ENCODE data around the gene RNF212B.
"Not testable (repeated sequence)": the region's sequence is repeated elsewhere in the genome, so short reads cannot be mapped to it uniquely, and the experiment has no call there.

The RNF212B gene

GRCh38 chr14:23237772-23238594 is at the start of gene RNF212B:
Gene RNF212B (plus strand): TSS chr14:23237936. CDS start chr14:23240346, 2,410 bp downstream.
- Histone ChIP-seq H3K9me3 (ENCODE audit: control insufficient read depth in 1 of 2, low read length in 2 of 2) (no peaks in the 10 kb centered on the region), H3K27me3 (ENCODE audit: control insufficient read depth in 1 of 2, insufficient read depth in 2 of 2, low read length in 2 of 2) (no peaks in the 10 kb centered on the region), H3K4me1 (ENCODE audit: control insufficient read depth in 1 of 2, insufficient read depth in 2 of 2, low read length in 2 of 2) (peaks cover 4 to 5% of the 10 kb centered on the region in 2 donors), H3K4me3 (ENCODE audit: low read depth in 1 of 2, low read length in 2 of 2) (peak within 1 kb of the TSS; percentile 53 to 67), H3K27ac (ENCODE audit: low read depth, low read length) (no peak within 1 kb of the TSS), H3K36me3 (ENCODE audit: control insufficient read depth in 1 of 2, insufficient read depth in 2 of 2, low read length in 2 of 2) (no peaks in the 10 kb centered on the region), H3K9ac (ENCODE audit: low read depth in 1 of 2, low read length in 2 of 2) (no peak within 1 kb of the TSS)

GRCh38 chr14:23193432-23193831 is 44.3 kb upstream of the RNF212B start:
- H3K4me3 ChIP-seq (ENCODE audit: low read depth in 1 of 2, low read length in 2 of 2), result no peak overlapping the region
- no peak overlapping the region for H3K27ac ChIP-seq (ENCODE audit: low read depth, low read length)
- H3K4me1 ChIP-seq (ENCODE audit: control insufficient read depth in 1 of 2, insufficient read depth in 2 of 2, low read length in 2 of 2), result no peaks in the 10 kb centered on the region
- no peaks in the 10 kb centered on the region for H3K27me3 ChIP-seq (ENCODE audit: control insufficient read depth in 1 of 2, insufficient read depth in 2 of 2, low read length in 2 of 2)
- no peak overlapping the region for H3K9ac ChIP-seq (ENCODE audit: low read depth in 1 of 2, low read length in 2 of 2)
- no peaks in the 10 kb centered on the region for H3K36me3 ChIP-seq (ENCODE audit: control insufficient read depth in 1 of 2, insufficient read depth in 2 of 2, low read length in 2 of 2)
- no peaks in the 10 kb centered on the region for H3K9me3 ChIP-seq (ENCODE audit: control insufficient read depth in 1 of 2, low read length in 2 of 2)

- no peaks in the 10 kb centered on the region for H3K4me1 ChIP-seq (ENCODE audit: control insufficient read depth in 1 of 2, insufficient read depth in 2 of 2, low read length in 2 of 2)
- no peaks in the 10 kb centered on the region for H3K9me3 ChIP-seq (ENCODE audit: control insufficient read depth in 1 of 2, low read length in 2 of 2)
- H3K9ac ChIP-seq (ENCODE audit: low read depth in 1 of 2, low read length in 2 of 2), result no peak overlapping the region
- no peaks in the 10 kb centered on the region for H3K27me3 ChIP-seq (ENCODE audit: control insufficient read depth in 1 of 2, insufficient read depth in 2 of 2, low read length in 2 of 2)
- H3K27ac ChIP-seq (ENCODE audit: low read depth, low read length), result no peak overlapping the region
- no peaks in the 10 kb centered on the region for H3K36me3 ChIP-seq (ENCODE audit: control insufficient read depth in 1 of 2, insufficient read depth in 2 of 2, low read length in 2 of 2)
- H3K4me3 ChIP-seq (ENCODE audit: low read depth in 1 of 2, low read length in 2 of 2), result no peak overlapping the region
These were observed 42.1 kb upstream of the RNF212B start for GRCh38 chr14:23195552-23196101.

GRCh38 chr14:23196487-23196886 is 41.2 kb upstream of the RNF212B start:
- H3K4me1 ChIP-seq (ENCODE audit: control insufficient read depth in 1 of 2, insufficient read depth in 2 of 2, low read length in 2 of 2); H3K9me3 ChIP-seq (ENCODE audit: control insufficient read depth in 1 of 2, low read length in 2 of 2); H3K27ac ChIP-seq (ENCODE audit: low read depth, low read length); H3K27me3 ChIP-seq (ENCODE audit: control insufficient read depth in 1 of 2, insufficient read depth in 2 of 2, low read length in 2 of 2); H3K36me3 ChIP-seq (ENCODE audit: control insufficient read depth in 1 of 2, insufficient read depth in 2 of 2, low read length in 2 of 2); H3K9ac ChIP-seq (ENCODE audit: low read depth in 1 of 2, low read length in 2 of 2); H3K4me3 ChIP-seq (ENCODE audit: low read depth in 1 of 2, low read length in 2 of 2): not testable (repeated sequence)

GRCh38 chr14:23199141-23199540 is 38.6 kb upstream of the RNF212B start:
- H3K9ac ChIP-seq (ENCODE audit: low read depth in 1 of 2, low read length in 2 of 2); H3K9me3 ChIP-seq (ENCODE audit: control insufficient read depth in 1 of 2, low read length in 2 of 2); H3K36me3 ChIP-seq (ENCODE audit: control insufficient read depth in 1 of 2, insufficient read depth in 2 of 2, low read length in 2 of 2); H3K4me1 ChIP-seq (ENCODE audit: control insufficient read depth in 1 of 2, insufficient read depth in 2 of 2, low read length in 2 of 2); H3K27ac ChIP-seq (ENCODE audit: low read depth, low read length); H3K27me3 ChIP-seq (ENCODE audit: control insufficient read depth in 1 of 2, insufficient read depth in 2 of 2, low read length in 2 of 2); H3K4me3 ChIP-seq (ENCODE audit: low read depth in 1 of 2, low read length in 2 of 2): not testable (repeated sequence)

GRCh38 chr14:23202001-23202400 is 35.7 kb upstream of the RNF212B start:
- Histone ChIP-seq H3K27me3 (ENCODE audit: control insufficient read depth in 1 of 2, insufficient read depth in 2 of 2, low read length in 2 of 2) (no peaks in the 10 kb centered on the region), H3K4me3 (ENCODE audit: low read depth in 1 of 2, low read length in 2 of 2) (no peak overlapping the region), H3K4me1 (ENCODE audit: control insufficient read depth in 1 of 2, insufficient read depth in 2 of 2, low read length in 2 of 2) (no peaks in the 10 kb centered on the region), H3K36me3 (ENCODE audit: control insufficient read depth in 1 of 2, insufficient read depth in 2 of 2, low read length in 2 of 2) (no peaks in the 10 kb centered on the region), H3K9me3 (ENCODE audit: control insufficient read depth in 1 of 2, low read length in 2 of 2) (no peaks in the 10 kb centered on the region), H3K27ac (ENCODE audit: low read depth, low read length) (no peak overlapping the region), H3K9ac (ENCODE audit: low read depth in 1 of 2, low read length in 2 of 2) (no peak overlapping the region)

GRCh38 chr14:23206422-23207145 is 31.2 kb upstream of the RNF212B start:
- H3K4me1 ChIP-seq (ENCODE audit: control insufficient read depth in 1 of 2, insufficient read depth in 2 of 2, low read length in 2 of 2), result no peaks in the 10 kb centered on the region
- H3K4me3 ChIP-seq (ENCODE audit: low read depth in 1 of 2, low read length in 2 of 2), result no peak overlapping the region
- H3K27me3 ChIP-seq (ENCODE audit: control insufficient read depth in 1 of 2, insufficient read depth in 2 of 2, low read length in 2 of 2), result no peaks in the 10 kb centered on the region
- H3K36me3 ChIP-seq (ENCODE audit: control insufficient read depth in 1 of 2, insufficient read depth in 2 of 2, low read length in 2 of 2), result no peaks in the 10 kb centered on the region
- no peak overlapping the region for H3K27ac ChIP-seq (ENCODE audit: low read depth, low read length)
- no peaks in the 10 kb centered on the region for H3K9me3 ChIP-seq (ENCODE audit: control insufficient read depth in 1 of 2, low read length in 2 of 2)
- no peak overlapping the region for H3K9ac ChIP-seq (ENCODE audit: low read depth in 1 of 2, low read length in 2 of 2)

- Histone ChIP-seq H3K36me3 (ENCODE audit: control insufficient read depth in 1 of 2, insufficient read depth in 2 of 2, low read length in 2 of 2) (no peaks in the 10 kb centered on the region), H3K4me1 (ENCODE audit: control insufficient read depth in 1 of 2, insufficient read depth in 2 of 2, low read length in 2 of 2) (no peaks in the 10 kb centered on the region), H3K9me3 (ENCODE audit: control insufficient read depth in 1 of 2, low read length in 2 of 2) (no peaks in the 10 kb centered on the region), H3K27ac (ENCODE audit: low read depth, low read length) (no peak overlapping the region), H3K27me3 (ENCODE audit: control insufficient read depth in 1 of 2, insufficient read depth in 2 of 2, low read length in 2 of 2) (no peaks in the 10 kb centered on the region), H3K9ac (ENCODE audit: low read depth in 1 of 2, low read length in 2 of 2) (no peak overlapping the region), H3K4me3 (ENCODE audit: low read depth in 1 of 2, low read length in 2 of 2) (no peak overlapping the region)
These were observed 30.6 kb upstream of the RNF212B start for GRCh38 chr14:23207146-23207540.

GRCh38 chr14:23208324-23208723 is 29.4 kb upstream of the RNF212B start:
- H3K27me3 ChIP-seq (ENCODE audit: control insufficient read depth in 1 of 2, insufficient read depth in 2 of 2, low read length in 2 of 2), result no peaks in the 10 kb centered on the region

More at GRCh38 chr14:23208324-23208723, 29.4 kb upstream of the RNF212B start:
- H3K27ac ChIP-seq (ENCODE audit: low read depth, low read length), result no peak overlapping the region
- H3K9ac ChIP-seq (ENCODE audit: low read depth in 1 of 2, low read length in 2 of 2), result no peak overlapping the region
- no peaks in the 10 kb centered on the region for H3K9me3 ChIP-seq (ENCODE audit: control insufficient read depth in 1 of 2, low read length in 2 of 2)
- no peak overlapping the region for H3K4me3 ChIP-seq (ENCODE audit: low read depth in 1 of 2, low read length in 2 of 2)
- H3K4me1 ChIP-seq (ENCODE audit: control insufficient read depth in 1 of 2, insufficient read depth in 2 of 2, low read length in 2 of 2), result no peaks in the 10 kb centered on the region
- H3K36me3 ChIP-seq (ENCODE audit: control insufficient read depth in 1 of 2, insufficient read depth in 2 of 2, low read length in 2 of 2), result no peaks in the 10 kb centered on the region
